Astrocyte of the cerebellum (primary cell): ENCODE data around the gene HIGD1B.

Experiments
- DNase-seq: peaks from one replicate; pipeline ENCODE4 v3.0.0-alpha.2; 2011; ENCODE audit warnings: low read depth
- H3K4me3 ChIP-seq: 2 replicates; pipeline ENCODE4 v1.5.1; 2011; ENCODE audit warnings: mild to moderate bottlenecking, low read depth, low read length, moderate library complexity
- CTCF ChIP-seq: IDR thresholded peaks from 2 replicates; pipeline ENCODE4 v1.5.1; 2012; ENCODE audit warnings: low read length, low read depth, moderate library complexity, mild to moderate bottlenecking; ENCODE audit errors: missing control alignments
- in situ Hi-C: cut with HindIII; loops from 2 replicates; pipeline ENCODE4 v1.10.0; 2017; ENCODE audit warnings: low sequenced_read_pairs

Gene HIGD1B

GRCh38 chr17:44881145-44881544 lies 33.5 kb downstream of the HIGD1B start:
- in situ Hi-C loops, result no loop called here
- TF ChIP-seq CTCF, result no peak
- no peak for DNase-seq
- H3K4me3 ChIP-seq, result no peak overlapping the region

GRCh38 chr17:44884941-44885340 lies 37.3 kb downstream of the HIGD1B start:
- in situ Hi-C loops, result no loop called here
- no peak for DNase-seq
- TF ChIP-seq CTCF, result no peak
- H3K4me3 ChIP-seq, result no peak overlapping the region

DNA sequence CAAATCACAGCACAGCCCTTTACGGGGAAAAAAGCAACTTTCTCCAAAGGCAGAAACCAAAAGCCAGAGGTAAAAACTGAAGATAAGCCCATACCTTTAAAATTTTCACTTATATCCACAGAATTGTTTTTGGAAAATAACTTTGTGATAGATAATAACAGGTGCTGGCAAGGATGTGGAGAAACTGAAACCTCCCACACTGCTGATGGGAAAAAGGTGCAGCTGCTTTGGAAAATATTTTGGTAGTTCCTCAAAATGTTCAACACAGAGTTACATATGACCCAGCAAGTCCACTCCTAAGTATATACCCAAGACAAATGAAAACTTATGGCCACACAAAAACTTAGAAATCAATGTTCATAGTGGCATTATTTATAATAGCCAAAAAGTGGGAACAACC lies 39.3 kb downstream of the HIGD1B start:
- in situ Hi-C loops, result no loop called here
- TF ChIP-seq CTCF, result no peak

DNA sequence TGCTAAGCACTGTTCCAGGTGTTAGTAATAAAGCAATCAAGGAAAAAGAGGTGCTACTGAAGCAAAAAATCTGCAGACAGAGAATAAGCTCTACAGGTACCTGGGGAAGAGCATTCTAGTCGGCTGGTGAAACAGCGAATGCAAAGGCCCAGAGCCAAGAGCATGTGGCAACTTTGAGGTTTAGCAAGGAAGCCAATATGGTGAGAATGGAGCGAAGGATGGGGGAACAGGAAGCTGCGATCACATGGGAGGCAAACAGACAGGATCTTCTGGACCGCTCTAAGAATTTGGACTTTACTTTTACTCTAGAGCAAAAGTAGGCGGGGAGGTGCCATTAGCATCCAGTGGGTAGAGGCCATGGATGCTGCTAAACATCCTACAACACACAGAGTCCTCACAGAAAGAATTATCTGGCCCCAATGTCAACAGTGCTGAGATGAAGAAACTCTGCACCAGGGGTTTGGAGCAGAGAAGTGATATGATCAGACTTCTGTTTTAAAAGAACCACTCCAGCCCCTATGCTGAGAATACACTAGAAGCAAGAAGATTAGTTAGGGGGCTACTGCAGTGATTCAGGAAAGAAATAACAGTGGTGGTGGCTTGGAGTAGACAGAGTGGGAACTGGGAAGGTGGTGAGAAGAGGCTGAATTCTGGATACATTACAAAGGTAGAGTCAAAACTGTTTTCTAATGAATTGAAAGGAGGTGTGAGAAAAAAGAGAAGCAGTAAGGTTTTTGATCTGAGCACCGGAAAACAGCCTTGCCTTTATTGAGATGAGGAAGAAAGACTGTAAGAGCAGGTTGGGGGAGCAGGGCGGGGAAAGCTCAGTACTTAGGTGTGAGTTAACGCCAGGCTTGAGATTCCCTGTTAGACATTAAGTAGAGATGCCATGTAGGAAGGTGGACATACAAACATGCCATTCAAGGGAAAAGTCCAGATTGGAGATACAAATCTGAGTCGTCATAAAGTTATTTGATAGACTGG lies 40.6 kb downstream of the HIGD1B start:
- H3K4me3 ChIP-seq, result no peak overlapping the region
- in situ Hi-C loops, result no loop called here
- TF ChIP-seq CTCF, result no peak
- no peak for DNase-seq

More for the DNA sequence above, 39.3 kb downstream of the HIGD1B start:
- no peak for DNase-seq
- no peak overlapping the region for H3K4me3 ChIP-seq

DNA sequence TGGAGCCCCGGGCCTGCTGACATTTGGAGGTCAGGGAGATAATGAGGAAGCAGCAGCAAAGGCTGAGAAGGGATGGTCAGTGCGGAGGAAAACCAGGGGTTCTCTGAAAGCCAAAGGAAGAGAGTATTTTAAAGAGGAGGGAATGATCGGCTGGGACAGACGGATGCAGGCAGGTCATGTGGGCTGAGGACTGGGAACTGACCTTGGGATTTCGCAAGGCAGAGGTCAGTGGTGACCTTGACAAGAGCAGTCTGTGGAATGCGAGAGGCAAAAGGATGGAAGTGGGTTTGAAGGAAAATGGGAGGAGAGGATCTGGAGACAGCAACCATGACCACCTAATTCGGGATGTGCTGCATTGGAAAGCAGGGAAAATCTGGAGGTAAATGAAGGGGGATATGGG lies 41.3 kb downstream of the HIGD1B start:
- in situ Hi-C loops, result no loop called here
- no peak for TF ChIP-seq CTCF

DNA sequence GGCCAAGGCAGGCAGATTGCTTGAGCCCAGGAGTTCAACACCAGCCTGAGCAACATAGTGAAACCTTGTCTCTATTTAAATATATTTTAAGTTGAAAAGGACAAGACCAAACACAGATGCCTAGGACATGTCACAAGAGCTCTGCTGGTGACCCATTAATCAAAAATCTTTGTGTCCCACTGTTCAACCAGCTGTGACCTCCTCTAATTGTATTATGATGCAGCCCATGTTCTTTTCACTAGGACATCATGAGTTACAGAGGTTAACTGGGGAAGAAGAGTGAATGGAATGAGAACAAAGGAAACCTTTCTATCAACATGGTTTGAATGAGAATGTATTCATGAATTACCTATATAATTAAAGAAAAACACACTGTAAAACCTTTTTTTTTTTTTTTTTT lies 44.6 kb downstream of the HIGD1B start:
- DNase-seq, result no peak
- H3K4me3 ChIP-seq, result no peak overlapping the region
- TF ChIP-seq CTCF, result no peak
- in situ Hi-C loops, result no loop called here

More for the DNA sequence above, 41.3 kb downstream of the HIGD1B start:
- no peak overlapping the region for H3K4me3 ChIP-seq
- DNase-seq, result no peak
